ENCODE data around the gene DCAF11. TPM values are rescaled to one million over a fixed set of nuclear protein-coding genes. Genes with fewer than 3 reads are reported as not detected.

Gene DCAF11
- total and polyA plus RNA-seq, 2 of the 13 experiments (the other 11 are each of a cell fraction or from before 2014, with no cell fraction given): 150 to 257 TPM

DNA sequence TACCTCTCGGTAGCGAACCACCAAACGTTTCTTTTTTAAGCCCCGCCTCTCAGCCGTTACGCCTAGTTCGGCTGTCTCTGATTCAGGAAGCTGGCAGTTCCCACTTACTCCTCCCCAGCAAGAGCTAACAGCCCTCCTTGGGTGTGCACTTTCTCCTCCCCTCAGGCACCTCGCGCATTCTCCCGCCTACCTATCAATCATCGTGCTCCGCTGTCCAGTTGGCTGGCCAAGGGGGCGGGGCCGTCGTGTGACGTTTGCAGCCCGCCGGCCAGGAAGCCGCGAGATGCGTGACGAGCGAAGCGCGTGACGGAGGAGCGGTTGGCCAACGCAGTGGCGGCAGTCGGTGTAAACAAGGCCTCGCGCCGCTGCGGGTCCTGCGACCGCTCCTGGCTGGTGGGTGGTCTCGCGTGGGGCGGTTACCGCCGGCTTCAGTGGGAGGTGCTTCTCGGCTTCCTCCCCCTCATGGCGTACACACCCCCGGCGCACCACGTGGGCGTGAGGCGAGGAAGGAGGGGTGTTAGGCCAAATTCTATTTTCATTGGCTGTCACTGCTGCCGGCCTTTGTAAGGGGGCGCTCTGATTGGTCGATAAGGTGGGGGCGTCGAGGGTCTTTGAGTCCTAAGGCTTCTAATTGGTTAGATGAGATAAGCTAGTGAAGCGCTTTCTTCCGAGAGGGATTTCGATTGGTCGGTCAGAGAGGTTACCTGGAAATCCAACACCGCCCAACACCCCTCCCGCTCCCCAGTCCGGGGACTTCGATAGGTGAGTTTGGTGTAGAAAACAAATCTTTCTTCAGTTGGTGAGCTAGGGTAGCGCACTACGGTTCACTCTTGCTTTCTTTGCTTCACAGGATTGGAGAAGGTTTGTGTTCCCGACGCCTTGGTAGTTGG lies at the start of gene DCAF11, which contains the start of gene NRL (continued):
- peak; percentile 93 for TF ChIP-seq ELF3 (CRISPR knock-in tag; IDR thresholded peaks at IDR 0.05)
- TF ChIP-seq SRF (IDR thresholded peaks at IDR 0.05; ENCODE audit: low read depth, low read length): peak; percentile 67
- TF ChIP-seq, protein P1, sequence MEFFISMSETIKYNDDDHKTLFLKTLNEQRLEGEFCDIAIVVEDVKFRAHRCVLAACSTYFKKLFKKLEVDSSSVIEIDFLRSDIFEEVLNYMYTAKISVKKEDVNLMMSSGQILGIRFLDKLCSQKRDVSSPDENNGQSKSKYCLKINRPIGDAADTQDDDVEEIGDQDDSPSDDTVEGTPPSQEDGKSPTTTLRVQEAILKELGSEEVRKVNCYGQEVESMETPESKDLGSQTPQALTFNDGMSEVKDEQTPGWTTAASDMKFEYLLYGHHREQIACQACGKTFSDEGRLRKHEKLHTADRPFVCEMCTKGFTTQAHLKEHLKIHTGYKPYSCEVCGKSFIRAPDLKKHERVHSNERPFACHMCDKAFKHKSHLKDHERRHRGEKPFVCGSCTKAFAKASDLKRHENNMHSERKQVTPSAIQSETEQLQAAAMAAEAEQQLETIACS (CRISPR knock-in tag; IDR thresholded peaks at IDR 0.05): peak; percentile 49; the same call in 1 of the 2 replicates
- TF ChIP-seq ZNF44 (CRISPR knock-in tag; IDR thresholded peaks at IDR 0.05): peak; percentile 99
- peak; percentile 99 for TF ChIP-seq MXD4 (CRISPR knock-in tag; IDR thresholded peaks at IDR 0.05)
- peak; percentile 97 for TF ChIP-seq ZNF781 (CRISPR knock-in tag; IDR thresholded peaks at IDR 0.05; ENCODE audit: borderline replicate concordance, not compliant biosample characterization)
- peak; percentile 99 for TF ChIP-seq CBFB (CRISPR knock-in tag; IDR thresholded peaks at IDR 0.05)
- 0 out of 2 replicates have a peak, but pooled peaks have one; percentile 61 for TF ChIP-seq ZNF569 (CRISPR knock-in tag; IDR thresholded peaks at IDR 0.05; ENCODE audit: borderline replicate concordance)
- peak; percentile 98 for TF ChIP-seq ZNF136 (CRISPR knock-in tag; IDR thresholded peaks at IDR 0.05; ENCODE audit: low read depth)
- TF ChIP-seq REPIN1 (CRISPR knock-in tag; IDR thresholded peaks at IDR 0.05; ENCODE audit: borderline replicate concordance, low read depth): peak; percentile 99
- no peak for TF ChIP-seq SP4 (CRISPR knock-in tag; IDR thresholded peaks at IDR 0.05)
- TF ChIP-seq HNRNPK (IDR thresholded peaks at IDR 0.05; ENCODE audit: low read depth, low read length, poor library complexity, severe bottlenecking): peak; percentile 78
- TF ChIP-seq KLF9 (CRISPR knock-in tag; IDR thresholded peaks at IDR 0.05; ENCODE audit: low read depth): peak; percentile 99
- peak; percentile 65; the same call in 1 of the 2 replicates for TF ChIP-seq ZNF335 (CRISPR knock-in tag; IDR thresholded peaks at IDR 0.05)
- peak; percentile 97 for TF ChIP-seq ZFP90 (CRISPR knock-in tag; IDR thresholded peaks at IDR 0.05; ENCODE audit: borderline replicate concordance)
- TF ChIP-seq, protein P2, sequence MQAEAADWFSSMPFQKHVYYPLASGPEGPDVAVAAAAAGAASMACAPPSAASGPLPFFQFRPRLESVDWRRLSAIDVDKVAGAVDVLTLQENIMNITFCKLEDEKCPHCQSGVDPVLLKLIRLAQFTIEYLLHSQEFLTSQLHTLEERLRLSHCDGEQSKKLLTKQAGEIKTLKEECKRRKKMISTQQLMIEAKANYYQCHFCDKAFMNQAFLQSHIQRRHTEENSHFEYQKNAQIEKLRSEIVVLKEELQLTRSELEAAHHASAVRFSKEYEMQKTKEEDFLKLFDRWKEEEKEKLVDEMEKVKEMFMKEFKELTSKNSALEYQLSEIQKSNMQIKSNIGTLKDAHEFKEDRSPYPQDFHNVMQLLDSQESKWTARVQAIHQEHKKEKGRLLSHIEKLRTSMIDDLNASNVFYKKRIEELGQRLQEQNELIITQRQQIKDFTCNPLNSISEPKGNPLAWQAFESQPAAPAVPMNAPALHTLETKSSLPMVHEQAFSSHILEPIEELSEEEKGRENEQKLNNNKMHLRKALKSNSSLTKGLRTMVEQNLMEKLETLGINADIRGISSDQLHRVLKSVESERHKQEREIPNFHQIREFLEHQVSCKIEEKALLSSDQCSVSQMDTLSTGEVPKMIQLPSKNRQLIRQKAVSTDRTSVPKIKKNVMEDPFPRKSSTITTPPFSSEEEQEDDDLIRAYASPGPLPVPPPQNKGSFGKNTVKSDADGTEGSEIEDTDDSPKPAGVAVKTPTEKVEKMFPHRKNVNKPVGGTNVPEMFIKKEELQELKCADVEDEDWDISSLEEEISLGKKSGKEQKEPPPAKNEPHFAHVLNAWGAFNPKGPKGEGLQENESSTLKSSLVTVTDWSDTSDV (CRISPR knock-in tag; IDR thresholded peaks at IDR 0.05): peak; percentile 91; the same call in 1 of the 2 replicates
- TF ChIP-seq ARNT (IDR thresholded peaks at IDR 0.05): no peak
- TF ChIP-seq RFXANK (CRISPR knock-in tag; IDR thresholded peaks at IDR 0.05): peak; percentile 95; the same call in 1 of the 2 replicates
- peak; percentile 94; the same call in 1 of the 2 replicates for TF ChIP-seq POGZ (CRISPR knock-in tag; IDR thresholded peaks at IDR 0.05)
- TF ChIP-seq PRPF4 (IDR thresholded peaks at IDR 0.05; ENCODE audit: low read depth, low read length, poor library complexity, severe bottlenecking): no peak
- peak; percentile 87 for TF ChIP-seq CEBPG (CRISPR knock-in tag; IDR thresholded peaks at IDR 0.05)
- TF ChIP-seq IRX3 (CRISPR knock-in tag; IDR thresholded peaks at IDR 0.05; ENCODE audit: borderline replicate concordance, low read depth): 0 out of 2 replicates have a peak, but pooled peaks have one; percentile 68
- peak; percentile 92; the same call in 1 of the 2 replicates for TF ChIP-seq DR1 (CRISPR knock-in tag; IDR thresholded peaks at IDR 0.05)
- TF ChIP-seq, protein P3, sequence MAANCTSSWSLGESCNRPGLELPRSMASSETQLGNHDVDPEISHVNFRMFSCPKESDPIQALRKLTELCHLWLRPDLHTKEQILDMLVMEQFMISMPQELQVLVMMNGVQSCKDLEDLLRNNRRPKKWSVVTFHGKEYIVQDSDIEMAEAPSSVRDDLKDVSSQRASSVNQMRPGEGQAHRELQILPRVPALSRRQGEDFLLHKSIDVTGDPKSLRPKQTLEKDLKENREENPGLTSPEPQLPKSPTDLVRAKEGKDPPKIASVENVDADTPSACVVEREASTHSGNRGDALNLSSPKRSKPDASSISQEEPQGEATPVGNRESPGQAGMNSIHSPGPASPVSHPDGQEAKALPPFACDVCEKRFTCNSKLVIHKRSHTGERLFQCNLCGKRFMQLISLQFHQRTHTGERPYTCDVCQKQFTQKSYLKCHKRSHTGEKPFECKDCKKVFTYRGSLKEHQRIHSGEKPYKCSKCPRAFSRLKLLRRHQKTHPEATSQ (CRISPR knock-in tag; IDR thresholded peaks at IDR 0.05; ENCODE audit: borderline replicate concordance): peak; percentile 81; the same call in 1 of the 2 replicates
